ENCODE measurements around the gene BLVRA. TPM values are rescaled to one million over a fixed set of nuclear protein-coding genes. Genes with fewer than 3 reads are reported as not detected.
"Not testable (repeated sequence)": the region's sequence is repeated elsewhere in the genome, so short reads cannot be mapped to it uniquely, and the experiment has no call there.

The BLVRA gene, protein sequence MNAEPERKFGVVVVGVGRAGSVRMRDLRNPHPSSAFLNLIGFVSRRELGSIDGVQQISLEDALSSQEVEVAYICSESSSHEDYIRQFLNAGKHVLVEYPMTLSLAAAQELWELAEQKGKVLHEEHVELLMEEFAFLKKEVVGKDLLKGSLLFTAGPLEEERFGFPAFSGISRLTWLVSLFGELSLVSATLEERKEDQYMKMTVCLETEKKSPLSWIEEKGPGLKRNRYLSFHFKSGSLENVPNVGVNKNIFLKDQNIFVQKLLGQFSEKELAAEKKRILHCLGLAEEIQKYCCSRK
- total RNA-seq = 10 to 100 TPM; 30.2 to 39.7 TPM

DNA sequence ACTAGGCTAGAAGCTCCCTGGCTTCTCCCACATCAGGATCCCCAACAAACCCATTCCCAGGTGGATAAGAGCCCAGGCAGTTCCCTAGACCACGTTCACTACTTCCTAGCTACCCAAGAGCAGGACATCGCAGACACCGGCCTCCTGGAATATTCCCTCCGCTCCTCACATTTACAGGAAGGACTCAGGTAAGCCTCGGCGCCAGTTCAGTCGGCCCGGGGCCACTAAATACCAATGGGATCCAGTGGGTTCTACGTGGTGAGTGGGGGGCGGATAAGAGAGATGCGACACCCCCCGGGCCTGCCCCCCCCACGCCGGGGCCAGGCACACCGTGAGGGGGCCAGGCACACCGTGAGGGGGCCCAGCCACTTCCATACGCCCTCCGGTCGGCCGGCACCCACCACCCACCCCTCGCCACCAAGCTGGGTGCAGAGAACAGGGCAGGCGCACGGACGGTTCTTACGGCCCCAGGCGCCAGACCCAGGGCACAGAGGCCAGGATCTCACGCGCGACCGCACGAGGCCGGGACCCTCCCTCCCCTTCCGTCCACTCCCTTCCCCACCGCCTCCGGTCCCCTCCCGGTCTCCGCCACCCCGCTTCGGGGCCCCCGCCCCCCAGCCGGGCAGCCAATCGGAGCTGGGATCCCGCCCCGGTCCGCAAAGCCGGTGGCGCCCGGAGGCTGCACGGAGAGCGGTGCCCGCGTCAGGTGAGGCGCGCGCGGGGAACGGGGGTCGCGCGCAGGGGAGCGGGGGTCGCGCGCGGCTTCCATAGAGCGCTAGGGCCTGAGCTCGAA, at the start of gene BLVRA:
BLVRA (plus strand) TSS at position 652 of the 793 bp plus-strand sequence. CDS start 12,479 bp downstream, outside the sequence.
- WGBS = under 1% methylated on average over 37 of the region's 67 CpGs
- Histone ChIP-seq H3K9me3 (no peaks in the 10 kb centered on the region), H3K27ac (peak within 1 kb of the TSS; percentile 71 to 78), H3K4me3 (peak within 1 kb of the TSS; percentile 73 to 74), H3K27me3 (replicated peaks; ENCODE audit: insufficient read depth) (no peaks in the 10 kb centered on the region), H3K36me3 (no peaks in the 10 kb centered on the region), H3K4me1 (replicated peaks) (no peaks in the 10 kb centered on the region)
- TF ChIP-seq POLR2AphosphoS5 (IDR thresholded peaks at IDR 0.05) = peak; percentile 45
- peak; percentile 50 for TF ChIP-seq POLR2A (IDR thresholded peaks at IDR 0.05)
- no peak for TF ChIP-seq CTCF (IDR thresholded peaks at IDR 0.05)
- intact Hi-C loops (cut with DNase I) = no loop called here
- DNase-seq (ENCODE audit: low spot score) = peak; percentile 65

DNA sequence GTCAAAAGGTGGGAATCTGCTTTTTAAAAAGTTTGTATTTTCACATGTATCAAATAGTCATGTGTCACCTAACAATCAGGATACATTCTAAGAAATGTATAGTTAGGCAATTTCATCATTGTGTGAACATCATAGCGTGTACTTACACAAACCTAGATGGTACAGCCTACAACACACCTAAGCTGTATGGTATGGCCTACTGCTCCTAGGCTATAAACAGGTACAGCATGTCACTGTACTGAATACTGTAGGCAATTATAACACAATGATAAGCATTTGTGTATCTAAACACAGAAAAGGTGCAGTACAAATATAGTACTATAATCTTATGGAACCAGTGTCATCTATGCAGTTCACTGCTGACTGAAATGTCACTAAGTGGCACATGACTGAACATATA, 47.0 kb upstream of the BLVRA start:
- H3K4me3 ChIP-seq = no peak overlapping the region
- TF ChIP-seq POLR2AphosphoS5 (IDR thresholded peaks at IDR 0.05) (no peak), CTCF (IDR thresholded peaks at IDR 0.05) (no peak), POLR2A (IDR thresholded peaks at IDR 0.05) (no peak)
- intact Hi-C loops (cut with DNase I) = no loop called here
- H3K27me3 ChIP-seq (replicated peaks; ENCODE audit: insufficient read depth) = no peaks in the 10 kb centered on the region
- WGBS = 94% methylated on average over 1 of the region's 1 CpG
- H3K36me3 ChIP-seq = no peaks in the 10 kb centered on the region
- H3K27ac ChIP-seq = no peak overlapping the region
- DNase-seq (ENCODE audit: low spot score) = no peak
- no peaks in the 10 kb centered on the region for H3K4me1 ChIP-seq (replicated peaks)
- no peaks in the 10 kb centered on the region for H3K9me3 ChIP-seq

DNA sequence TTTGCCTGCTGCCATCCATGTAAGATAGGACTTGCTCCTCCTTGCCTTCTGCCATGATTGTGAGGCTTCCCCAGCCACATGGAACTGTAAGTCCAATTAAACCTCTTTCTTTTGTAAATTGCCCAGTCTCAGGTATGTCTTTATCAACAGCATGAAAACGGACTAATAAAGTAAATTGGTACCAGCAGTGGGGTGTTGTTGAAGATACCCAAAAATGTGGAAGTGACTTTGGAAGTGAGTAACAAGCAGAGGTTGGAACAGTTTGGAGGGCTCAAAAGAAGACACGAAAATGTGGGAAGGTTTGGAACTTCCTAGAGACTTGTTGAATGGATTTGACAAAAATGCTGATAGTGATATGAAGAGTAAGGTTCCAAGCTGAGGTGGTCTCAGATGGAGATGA, 42.5 kb upstream of the BLVRA start:
- H3K9me3 ChIP-seq; DNase-seq (ENCODE audit: low spot score); intact Hi-C loops (cut with DNase I); H3K4me3 ChIP-seq; H3K27ac ChIP-seq; H3K27me3 ChIP-seq (replicated peaks; ENCODE audit: insufficient read depth); H3K36me3 ChIP-seq; H3K4me1 ChIP-seq (replicated peaks): not testable (repeated sequence)
- WGBS = 92% methylated on average over 2 of the region's 2 CpGs

GRCh38 chr7:43716598-43716997, 41.9 kb upstream of the BLVRA start:
- H3K36me3 ChIP-seq = no peaks in the 10 kb centered on the region
- no peak for DNase-seq (ENCODE audit: low spot score)
- H3K27me3 ChIP-seq (replicated peaks; ENCODE audit: insufficient read depth) = no peaks in the 10 kb centered on the region
- no peaks in the 10 kb centered on the region for H3K9me3 ChIP-seq
- 57% methylated on average over 2 of the region's 2 CpGs for WGBS
- no peak for TF ChIP-seq POLR2AphosphoS5 (IDR thresholded peaks at IDR 0.05)
- no peak for TF ChIP-seq POLR2A (IDR thresholded peaks at IDR 0.05)
- TF ChIP-seq CTCF (IDR thresholded peaks at IDR 0.05) = no peak
- no peak overlapping the region for H3K27ac ChIP-seq
- H3K4me3 ChIP-seq = no peak overlapping the region
- no peaks in the 10 kb centered on the region for H3K4me1 ChIP-seq (replicated peaks)
- intact Hi-C loops (cut with DNase I) = no loop called here

GRCh38 chr7:43721193-43721806, 37.2 kb upstream of the BLVRA start:
- intact Hi-C loops (cut with DNase I) = loop anchor here (5.0 kb wide), 1 partner anchor 116 kb away; no protein-coding TSS in a partner anchor
- WGBS = 33% methylated on average over 2 of the region's 2 CpGs
- Histone ChIP-seq H3K27ac (no peak overlapping the region), H3K4me1 (replicated peaks) (no peaks in the 10 kb centered on the region), H3K27me3 (replicated peaks; ENCODE audit: insufficient read depth) (no peaks in the 10 kb centered on the region), H3K9me3 (no peaks in the 10 kb centered on the region), H3K36me3 (no peaks in the 10 kb centered on the region), H3K4me3 (no peak overlapping the region)
- peak; percentile 29 for DNase-seq (ENCODE audit: low spot score)
- TF ChIP-seq POLR2A (IDR thresholded peaks at IDR 0.05) = no peak
- peak; percentile 7 for TF ChIP-seq POLR2AphosphoS5 (IDR thresholded peaks at IDR 0.05)
- TF ChIP-seq CTCF (IDR thresholded peaks at IDR 0.05) = peak; percentile 43 to 80 (median 73)
